HepG2 (cell line): Measurements from ENCODE around the gene LTB4R. TPM values are rescaled to one million over a fixed set of nuclear protein-coding genes. Genes with fewer than 3 reads are reported as not detected.

ENCODE experiments used
- CCAR2 ChIP-seq: fragments of 200-400 bp; formaldehyde crosslinking; optimal IDR thresholded peaks from 2 replicates; pipeline ENCODE3; 2018; ENCODE audit warnings: low read depth, mild to moderate bottlenecking, low read length, moderate library complexity
- ELF1 ChIP-seq: sonication (generic); formaldehyde crosslinking; IDR thresholded peaks from 2 replicates; pipeline ENCODE4 v1.4.0; 2020; ENCODE audit warnings: missing genetic modification reagents
- FOXK1 ChIP-seq: sonication (generic); formaldehyde crosslinking; IDR thresholded peaks from 2 replicates; pipeline ENCODE4 v1.4.0; 2020; ENCODE audit warnings: low read depth, missing genetic modification reagents, borderline replicate concordance
- HDAC6 ChIP-seq: fragments of 200-600 bp; sonication (generic); IDR thresholded peaks from 2 replicates; pipeline ENCODE4 v1.7.0; 2017; ENCODE audit warnings: mild to moderate bottlenecking, antibody characterized with exemption, low read length, low read depth
- IRF2 ChIP-seq: IDR thresholded peaks from 2 replicates; pipeline ENCODE4 v1.6.1; 2018; ENCODE audit warnings: missing genetic modification reagents, missing compliant biosample characterization
- JDP2 ChIP-seq: sonication (generic); formaldehyde crosslinking; IDR thresholded peaks from 2 replicates; pipeline ENCODE4 v1.8.1; 2022; ENCODE audit warnings: missing genetic modification reagents, borderline replicate concordance
- NRL ChIP-seq: sonication (generic); formaldehyde crosslinking; IDR thresholded peaks from 2 replicates; pipeline ENCODE4 v1.5.0; 2020; ENCODE audit warnings: missing genetic modification reagents, mild to moderate bottlenecking, moderate library complexity, borderline replicate concordance
- USF2 ChIP-seq, 2 experiments: sonication (generic) in 1 of 2; formaldehyde crosslinking in 1 of 2; IDR thresholded peaks; 2 replicates each; pipeline versions ENCODE4 v1.5.1 to v1.6.1; 2011 to 2020; ENCODE audit warnings: borderline replicate concordance in 1 of 2, low read depth in 1 of 2, low read length in 1 of 2, mild to moderate bottlenecking in 1 of 2, missing genetic modification reagents in 1 of 2, moderate library complexity in 1 of 2
- XRCC5 ChIP-seq: fragments of 200-400 bp; formaldehyde crosslinking; optimal IDR thresholded peaks from 2 replicates; pipeline ENCODE3; 2017; ENCODE audit warnings: mild to moderate bottlenecking, low read length
- YY1 ChIP-seq: IDR thresholded peaks from 2 replicates; pipeline ENCODE4 v1.6.1; 2011; ENCODE audit warnings: low read length, low read depth, moderate library complexity, mild to moderate bottlenecking; ENCODE audit not compliant: insufficient read depth, insufficient replicate concordance
- ZFP90 ChIP-seq: sonication (generic); formaldehyde crosslinking; IDR thresholded peaks from 2 replicates; pipeline ENCODE4 v1.8.0; 2022; ENCODE audit warnings: missing genetic modification reagents, mild to moderate bottlenecking, inconsistent platforms, borderline replicate concordance
- ZNF296 ChIP-seq: sonication (generic); formaldehyde crosslinking; conservative IDR thresholded peaks from 2 replicates; pipeline ENCODE4 v1.5.0; 2020; ENCODE audit warnings: mild to moderate bottlenecking, missing genetic modification reagents
- ZNF331 ChIP-seq: sonication (generic); formaldehyde crosslinking; IDR thresholded peaks from 2 replicates; pipeline ENCODE4 v1.4.0; 2020; ENCODE audit warnings: missing genetic modification reagents
- ZNF574 ChIP-seq: sonication (generic); formaldehyde crosslinking; IDR thresholded peaks from 2 replicates; pipeline ENCODE4 v1.4.0; 2020; ENCODE audit warnings: missing genetic modification reagents
- ZNF605 ChIP-seq: sonication (generic); formaldehyde crosslinking; IDR thresholded peaks from 2 replicates; pipeline ENCODE4 v1.8.0; 2022; ENCODE audit warnings: mild to moderate bottlenecking, missing genetic modification reagents
- ZSCAN5A ChIP-seq: sonication (generic); formaldehyde crosslinking; IDR thresholded peaks from 2 replicates; pipeline ENCODE4 v1.8.0; 2022; ENCODE audit warnings: mild to moderate bottlenecking, missing genetic modification reagents, borderline replicate concordance
- polyA plus RNA-seq, 8 experiments: library from polyadenylated mRNA; depleted of rRNA in 3 of 8; stranded (reverse) in 7 of 8; unstranded in 1 of 8; fragments of >200 nt; fragmentation: Illumina TruSeq in 4 of 8; extraction: Trizol in 4 of 8; gene quantifications; 2 replicates each; pipeline versions ENCODE4 v1.2.1 to v1.2.3, GENCODE V29; 2011 to 2016; ENCODE audit warnings: low read depth in 4 of 8, missing spikeins in 1 of 8, mixed read lengths in 1 of 8; ENCODE audit not compliant: insufficient read depth in 1 of 8
- total RNA-seq, 5 experiments: library from RNA; depleted of rRNA; stranded (reverse); fragments of >200 nt; fragmentation: Illumina TruSeq; extraction: Trizol; gene quantifications; 2 replicates each; pipeline ENCODE4 v1.2.3, GENCODE V29; 2016; ENCODE audit warnings: low read depth in 1 of 5
- TF ChIP-seq, protein P1 (sequence below): sonication (generic); formaldehyde crosslinking; conservative IDR thresholded peaks from 2 replicates; pipeline ENCODE4 v1.8.1; 2023; ENCODE audit warnings: missing genetic modification reagents
- TF ChIP-seq, protein P2 (sequence below): sonication (generic); formaldehyde crosslinking; IDR thresholded peaks from 2 replicates; pipeline ENCODE4 v1.4.0; 2020; ENCODE audit warnings: mild to moderate bottlenecking, missing genetic modification reagents, borderline replicate concordance

Gene LTB4R
- total and polyA plus RNA-seq, 2 of the 13 experiments (the other 11 are each of a cell fraction or from before 2014, with no cell fraction given) = 3.2 to 8.2 TPM

DNA sequence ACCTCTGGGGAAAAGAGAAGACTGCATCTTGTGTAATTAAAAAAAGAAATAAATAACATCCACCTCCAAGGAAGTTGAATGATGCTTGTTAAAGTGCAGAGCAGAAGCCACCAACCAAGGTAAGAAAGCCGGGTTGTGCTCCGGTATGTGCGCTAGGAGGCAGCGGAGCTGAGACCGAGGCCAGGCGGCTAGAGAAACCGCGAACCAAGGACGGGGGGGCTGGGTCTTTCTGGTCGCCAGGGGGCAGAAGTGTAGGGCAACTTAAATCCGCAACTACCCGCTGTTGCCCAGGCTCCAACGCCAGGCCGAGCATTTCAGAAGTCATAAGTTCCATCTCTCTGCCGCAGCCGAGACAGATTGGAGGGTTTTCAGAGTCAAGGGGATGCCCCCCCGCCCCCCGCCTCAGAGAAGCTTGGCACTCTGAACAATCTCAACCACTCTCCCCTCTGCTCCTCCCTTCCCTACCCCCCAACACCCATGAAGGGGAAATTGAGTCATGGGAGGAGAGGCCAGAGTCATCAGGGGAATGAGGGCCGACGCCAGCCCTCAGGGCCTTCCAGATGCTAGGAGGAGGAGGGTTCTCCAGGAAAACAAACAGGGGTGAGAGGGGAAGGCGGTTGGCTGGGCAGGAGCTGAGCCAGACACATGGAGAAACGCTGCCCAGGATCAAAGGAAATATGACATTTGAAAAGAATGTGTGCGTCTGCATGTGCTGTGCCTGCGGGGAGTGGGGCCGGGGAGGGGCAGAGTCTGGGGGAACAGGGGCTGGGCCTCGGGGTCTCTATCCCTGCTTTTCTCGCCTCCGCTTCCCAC is 54.5 kb downstream of the LTB4R start (continued):
- TF ChIP-seq ZNF574 (CRISPR knock-in tag) (peak; percentile 97), USF2 (IDR thresholded peaks at IDR 0.05; ENCODE audit: low read depth, low read length) (no peak), USF2 (CRISPR knock-in tag; IDR thresholded peaks at IDR 0.05; ENCODE audit: borderline replicate concordance) (no peak), ZFP90 (peak; percentile 89), FOXK1 (CRISPR knock-in tag) (peak; percentile 85), HDAC6 (no peak), JDP2 (no peak), CCAR2 (no peak), NRL (CRISPR knock-in tag) (peak; percentile 66; the same call in 1 of the 2 replicates), XRCC5 (peak; percentile 100), ELF1 (peak; percentile 62), ZNF331 (CRISPR knock-in tag) (peak; percentile 92), IRF2 (peak; percentile 91), YY1 (peak; percentile 85), ZSCAN5A (CRISPR knock-in tag) (peak; percentile 72; the same call in 1 of the 2 replicates), ZNF296 (CRISPR knock-in tag) (no peak), ZNF605 (CRISPR knock-in tag) (peak; percentile 82)
- TF ChIP-seq, protein P1, sequence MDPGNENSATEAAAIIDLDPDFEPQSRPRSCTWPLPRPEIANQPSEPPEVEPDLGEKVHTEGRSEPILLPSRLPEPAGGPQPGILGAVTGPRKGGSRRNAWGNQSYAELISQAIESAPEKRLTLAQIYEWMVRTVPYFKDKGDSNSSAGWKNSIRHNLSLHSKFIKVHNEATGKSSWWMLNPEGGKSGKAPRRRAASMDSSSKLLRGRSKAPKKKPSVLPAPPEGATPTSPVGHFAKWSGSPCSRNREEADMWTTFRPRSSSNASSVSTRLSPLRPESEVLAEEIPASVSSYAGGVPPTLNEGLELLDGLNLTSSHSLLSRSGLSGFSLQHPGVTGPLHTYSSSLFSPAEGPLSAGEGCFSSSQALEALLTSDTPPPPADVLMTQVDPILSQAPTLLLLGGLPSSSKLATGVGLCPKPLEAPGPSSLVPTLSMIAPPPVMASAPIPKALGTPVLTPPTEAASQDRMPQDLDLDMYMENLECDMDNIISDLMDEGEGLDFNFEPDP (CRISPR knock-in tag) = no peak
- TF ChIP-seq, protein P2, sequence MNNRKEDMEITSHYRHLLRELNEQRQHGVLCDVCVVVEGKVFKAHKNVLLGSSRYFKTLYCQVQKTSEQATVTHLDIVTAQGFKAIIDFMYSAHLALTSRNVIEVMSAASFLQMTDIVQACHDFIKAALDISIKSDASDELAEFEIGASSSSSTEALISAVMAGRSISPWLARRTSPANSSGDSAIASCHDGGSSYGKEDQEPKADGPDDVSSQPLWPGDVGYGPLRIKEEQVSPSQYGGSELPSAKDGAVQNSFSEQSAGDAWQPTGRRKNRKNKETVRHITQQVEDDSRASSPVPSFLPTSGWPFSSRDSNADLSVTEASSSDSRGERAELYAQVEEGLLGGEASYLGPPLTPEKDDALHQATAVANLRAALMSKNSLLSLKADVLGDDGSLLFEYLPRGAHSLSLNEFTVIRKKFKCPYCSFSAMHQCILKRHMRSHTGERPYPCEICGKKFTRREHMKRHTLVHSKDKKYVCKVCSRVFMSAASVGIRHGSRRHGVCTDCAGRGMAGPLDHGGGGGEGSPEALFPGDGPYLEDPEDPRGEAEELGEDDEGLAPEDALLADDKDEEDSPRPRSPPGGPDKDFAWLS (CRISPR knock-in tag) = no peak
